ENCODE results near the gene BICDL2.

GRCh38 chr16:3030222-3031212 lies 6.2 kb downstream of the BICDL2 start:
- no peak for TF ChIP-seq EZH2 (IDR thresholded peaks at IDR 0.05; ENCODE audit: borderline replicate concordance, low read depth, low read length, poor library complexity, severe bottlenecking)
- TF ChIP-seq, protein P1, sequence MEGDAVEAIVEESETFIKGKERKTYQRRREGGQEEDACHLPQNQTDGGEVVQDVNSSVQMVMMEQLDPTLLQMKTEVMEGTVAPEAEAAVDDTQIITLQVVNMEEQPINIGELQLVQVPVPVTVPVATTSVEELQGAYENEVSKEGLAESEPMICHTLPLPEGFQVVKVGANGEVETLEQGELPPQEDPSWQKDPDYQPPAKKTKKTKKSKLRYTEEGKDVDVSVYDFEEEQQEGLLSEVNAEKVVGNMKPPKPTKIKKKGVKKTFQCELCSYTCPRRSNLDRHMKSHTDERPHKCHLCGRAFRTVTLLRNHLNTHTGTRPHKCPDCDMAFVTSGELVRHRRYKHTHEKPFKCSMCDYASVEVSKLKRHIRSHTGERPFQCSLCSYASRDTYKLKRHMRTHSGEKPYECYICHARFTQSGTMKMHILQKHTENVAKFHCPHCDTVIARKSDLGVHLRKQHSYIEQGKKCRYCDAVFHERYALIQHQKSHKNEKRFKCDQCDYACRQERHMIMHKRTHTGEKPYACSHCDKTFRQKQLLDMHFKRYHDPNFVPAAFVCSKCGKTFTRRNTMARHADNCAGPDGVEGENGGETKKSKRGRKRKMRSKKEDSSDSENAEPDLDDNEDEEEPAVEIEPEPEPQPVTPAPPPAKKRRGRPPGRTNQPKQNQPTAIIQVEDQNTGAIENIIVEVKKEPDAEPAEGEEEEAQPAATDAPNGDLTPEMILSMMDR (conservative IDR thresholded peaks at IDR 0.05; ENCODE audit: low read depth, low read length): no peak

Data from A673 (cell line).